Measurements from ENCODE around the gene DHX36. TPM values are rescaled to one million over a fixed set of nuclear protein-coding genes. Genes with fewer than 3 reads are reported as not detected.

Gene DHX36
- total RNA-seq, 1 donor from 2014 or later: 17.6 TPM

DNA sequence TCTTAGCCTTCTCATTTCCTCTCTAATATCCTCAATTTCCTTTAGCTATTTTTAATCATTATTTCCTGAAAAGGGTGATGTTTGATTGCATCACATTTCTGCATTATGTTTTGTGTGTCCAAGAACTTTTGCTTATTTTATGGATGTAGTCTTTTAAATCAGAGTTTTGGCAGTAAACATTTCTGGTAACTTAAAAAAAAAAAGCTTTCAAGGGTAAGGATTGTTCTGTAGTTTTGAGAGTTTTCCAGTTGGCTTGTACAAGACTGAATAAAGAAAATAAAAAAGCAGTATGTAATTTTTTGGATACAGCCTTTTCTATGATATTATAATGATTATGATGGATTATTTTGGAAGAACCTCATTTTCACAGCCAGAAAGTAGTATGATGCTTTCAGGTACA is 99.4 kb downstream of the DHX36 start:
- ATAC-seq: no peak
- DNase-seq (ENCODE audit: low spot score): no peak

DNA sequence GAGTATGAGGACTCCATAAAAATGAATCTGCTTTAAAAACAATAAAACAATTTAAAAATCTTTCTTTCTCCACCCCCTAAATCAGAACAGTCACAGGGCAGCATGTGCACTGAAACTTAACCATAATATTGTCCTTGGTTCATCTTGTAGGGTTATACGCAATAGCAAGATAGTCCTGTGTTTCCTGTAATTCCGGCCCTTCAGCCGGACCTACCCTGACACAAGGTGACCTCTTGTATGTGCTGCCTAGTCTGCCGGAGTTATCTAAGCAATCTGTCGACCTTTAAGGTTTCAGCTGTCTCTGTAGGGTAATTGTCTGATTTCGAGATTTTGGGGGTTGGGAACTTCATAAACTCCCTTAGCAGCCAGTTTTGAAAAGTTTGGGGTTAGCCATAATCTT is 99.9 kb downstream of the DHX36 start:
- DNase-seq (ENCODE audit: low spot score) (no peak), ATAC-seq (no peak)

DNA sequence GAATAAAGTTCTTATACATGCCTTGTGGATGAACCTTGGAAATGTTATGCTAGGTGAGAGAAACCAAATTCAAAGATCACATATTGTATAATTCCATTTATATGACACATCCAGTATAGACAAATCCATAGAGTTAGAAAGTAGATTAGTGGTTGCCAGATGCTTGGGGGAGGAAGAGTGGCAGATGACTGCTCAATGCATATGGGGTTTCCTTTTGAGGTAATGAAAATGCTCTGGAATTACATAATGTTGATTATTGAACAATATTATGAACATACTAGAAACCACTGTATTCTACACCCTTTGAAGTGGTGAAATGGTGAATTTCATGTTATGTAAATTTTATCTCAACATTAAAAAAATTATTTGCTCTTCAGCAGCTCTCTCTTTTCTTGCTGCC is 100.8 kb downstream of the DHX36 start:
- DNase-seq (ENCODE audit: low spot score) (no peak), ATAC-seq (no peak)

Other genes starting within 250 kb of the DHX36 start
- gene ARHGEF26, start 203.1 kb downstream of the DHX36 start, total RNA-seq: 26.3 TPM
- not detected for gene GPR149, start 105.7 kb upstream of the DHX36 start, total RNA-seq

Data from left lobe of liver (tissue), 2 donors.